ENCODE data around the gene USP10.
A peak's percentile ranks its signal among the peaks of the same experiment; 100 is the strongest.

USP10 gene

GRCh38 chr16:84773312-84773711, 73.5 kb downstream of the USP10 start:
- no peaks in the 10 kb centered on the region for H3K4me1 ChIP-seq (ENCODE audit: control insufficient read depth, insufficient read depth, low read depth, low read length)
- H3K14ac ChIP-seq (ENCODE audit: low read length in 2 of 2), result no peak overlapping the region
- DNase-seq, result no peak
- H3K27ac ChIP-seq (ENCODE audit: low read length, poor library complexity, severe bottlenecking), result no peak overlapping the region
- no peaks in the 10 kb centered on the region for H3K9me3 ChIP-seq (ENCODE audit: control insufficient read depth, low read length)
- H3K18ac ChIP-seq (ENCODE audit: low read depth in 1 of 2, low read length in 2 of 2), result no peak overlapping the region
- no peak overlapping the region for H2BK15ac ChIP-seq (ENCODE audit: low read depth, poor library complexity, severe bottlenecking)
- no peak overlapping the region for H4K91ac ChIP-seq (ENCODE audit: low read length)
- 95% methylated on average over 10 of the region's 10 CpGs for WGBS
- H2BK12ac ChIP-seq (ENCODE audit: low read length in 2 of 2), result no peak overlapping the region
- peaks cover 76 to 77% of the 10 kb centered on the region in 2 experiments for H3K36me3 ChIP-seq (ENCODE audit: control insufficient read depth in 1 of 2, insufficient read depth in 2 of 2, low read depth in 1 of 2, low read length in 2 of 2)
- no peak overlapping the region for H3K4me3 ChIP-seq (ENCODE audit: insufficient read depth in 1 of 2, low read depth in 1 of 2, low read length in 2 of 2)
- peak overlapping the region in 1 of 2 experiments; percentile 46 for H3K23ac ChIP-seq (ENCODE audit: low read length in 2 of 2)
- no peak overlapping the region for H2AFZ ChIP-seq (ENCODE audit: low read depth, low read length)
- no peak overlapping the region for H2AK5ac ChIP-seq (ENCODE audit: low read length, severe bottlenecking)
- H2BK5ac ChIP-seq (ENCODE audit: low read depth, low read length, poor library complexity, severe bottlenecking), result no peak overlapping the region
- H4K8ac ChIP-seq (ENCODE audit: low read length), result no peak overlapping the region
- H3K4me2 ChIP-seq (ENCODE audit: low read length, poor library complexity, severe bottlenecking), result no peak overlapping the region
- H3K4ac ChIP-seq (ENCODE audit: low read depth in 1 of 2, low read length in 2 of 2), result no peak overlapping the region
- H3K27me3 ChIP-seq (ENCODE audit: control insufficient read depth in 1 of 2, insufficient read depth in 1 of 2, low read length in 2 of 2), result no peaks in the 10 kb centered on the region
- no peak overlapping the region for H2BK120ac ChIP-seq (ENCODE audit: low read depth, low read length)
- no peak overlapping the region for H3K9ac ChIP-seq (ENCODE audit: low read length)
- H3K79me1 ChIP-seq (replicated peaks; ENCODE audit: low read length, poor library complexity, severe bottlenecking), result peaks cover 39% of the 10 kb centered on the region

GRCh38 chr16:84774810-84775209, 75.0 kb downstream of the USP10 start:
- Histone ChIP-seq H2BK15ac (ENCODE audit: low read depth, poor library complexity, severe bottlenecking) (no peak overlapping the region), H3K4me1 (ENCODE audit: control insufficient read depth, insufficient read depth, low read depth, low read length) (no peaks in the 10 kb centered on the region), H4K8ac (ENCODE audit: low read length) (no peak overlapping the region), H3K79me1 (replicated peaks; ENCODE audit: low read length, poor library complexity, severe bottlenecking) (peaks cover 33% of the 10 kb centered on the region), H3K4me3 (ENCODE audit: insufficient read depth in 1 of 2, low read depth in 1 of 2, low read length in 2 of 2) (no peak overlapping the region), H4K91ac (ENCODE audit: low read length) (no peak overlapping the region), H3K27ac (ENCODE audit: low read length, poor library complexity, severe bottlenecking) (no peak overlapping the region), H3K27me3 (ENCODE audit: control insufficient read depth in 1 of 2, insufficient read depth in 1 of 2, low read length in 2 of 2) (no peaks in the 10 kb centered on the region), H3K36me3 (ENCODE audit: control insufficient read depth in 1 of 2, insufficient read depth in 2 of 2, low read depth in 1 of 2, low read length in 2 of 2) (peaks cover 73 to 79% of the 10 kb centered on the region in 2 experiments), H2AFZ (ENCODE audit: low read depth, low read length) (no peak overlapping the region), H3K18ac (ENCODE audit: low read depth in 1 of 2, low read length in 2 of 2) (no peak overlapping the region), H2AK5ac (ENCODE audit: low read length, severe bottlenecking) (no peak overlapping the region), H3K4ac (ENCODE audit: low read depth in 1 of 2, low read length in 2 of 2) (no peak overlapping the region), H3K23ac (ENCODE audit: low read length in 2 of 2) (no peak overlapping the region), H3K9ac (ENCODE audit: low read length) (peak overlapping the region; percentile 62), H2BK12ac (ENCODE audit: low read length in 2 of 2) (no peak overlapping the region), H3K9me3 (ENCODE audit: control insufficient read depth, low read length) (no peaks in the 10 kb centered on the region), H3K4me2 (ENCODE audit: low read length, poor library complexity, severe bottlenecking) (no peak overlapping the region), H2BK120ac (ENCODE audit: low read depth, low read length) (no peak overlapping the region), H3K14ac (ENCODE audit: low read length in 2 of 2) (no peak overlapping the region), H2BK5ac (ENCODE audit: low read depth, low read length, poor library complexity, severe bottlenecking) (no peak overlapping the region)
- 45% methylated on average over 4 of the region's 4 CpGs for WGBS
- DNase-seq, result peak; percentile 85

- peak overlapping the region; percentile 56 for H4K91ac ChIP-seq (ENCODE audit: low read length)
- WGBS, result 95% methylated on average over 14 of the region's 14 CpGs
- no peak overlapping the region for H2BK120ac ChIP-seq (ENCODE audit: low read depth, low read length)
- H3K9me3 ChIP-seq (ENCODE audit: control insufficient read depth, low read length), result no peaks in the 10 kb centered on the region
- no peak overlapping the region for H3K27ac ChIP-seq (ENCODE audit: low read length, poor library complexity, severe bottlenecking)
- no peaks in the 10 kb centered on the region for H3K27me3 ChIP-seq (ENCODE audit: control insufficient read depth in 1 of 2, insufficient read depth in 1 of 2, low read length in 2 of 2)
- no peak overlapping the region for H2AK5ac ChIP-seq (ENCODE audit: low read length, severe bottlenecking)
- peaks cover 75 to 79% of the 10 kb centered on the region in 2 experiments for H3K36me3 ChIP-seq (ENCODE audit: control insufficient read depth in 1 of 2, insufficient read depth in 2 of 2, low read depth in 1 of 2, low read length in 2 of 2)
- H3K79me1 ChIP-seq (replicated peaks; ENCODE audit: low read length, poor library complexity, severe bottlenecking), result peaks cover 34% of the 10 kb centered on the region
- no peaks in the 10 kb centered on the region for H3K4me1 ChIP-seq (ENCODE audit: control insufficient read depth, insufficient read depth, low read depth, low read length)
- no peak overlapping the region for H2BK5ac ChIP-seq (ENCODE audit: low read depth, low read length, poor library complexity, severe bottlenecking)
- no peak overlapping the region for H3K14ac ChIP-seq (ENCODE audit: low read length in 2 of 2)
- H3K18ac ChIP-seq (ENCODE audit: low read depth in 1 of 2, low read length in 2 of 2), result no peak overlapping the region
- H2AFZ ChIP-seq (ENCODE audit: low read depth, low read length), result no peak overlapping the region
- peak overlapping the region; percentile 62 for H3K9ac ChIP-seq (ENCODE audit: low read length)
- DNase-seq, result no peak
- H2BK12ac ChIP-seq (ENCODE audit: low read length in 2 of 2), result peak overlapping the region in 1 of 2 experiments; percentile 7
- H3K4me3 ChIP-seq (ENCODE audit: insufficient read depth in 1 of 2, low read depth in 1 of 2, low read length in 2 of 2), result no peak overlapping the region
- peak overlapping the region; percentile 2 for H4K8ac ChIP-seq (ENCODE audit: low read length)
- H2BK15ac ChIP-seq (ENCODE audit: low read depth, poor library complexity, severe bottlenecking), result no peak overlapping the region
- no peak overlapping the region for H3K4ac ChIP-seq (ENCODE audit: low read depth in 1 of 2, low read length in 2 of 2)
- no peak overlapping the region for H3K4me2 ChIP-seq (ENCODE audit: low read length, poor library complexity, severe bottlenecking)
- H3K23ac ChIP-seq (ENCODE audit: low read length in 2 of 2), result peak overlapping the region in 1 of 2 experiments; percentile 41
These were observed 75.5 kb downstream of the USP10 start for GRCh38 chr16:84775262-84775810.

GRCh38 chr16:84777435-84777834, 77.6 kb downstream of the USP10 start:
- H3K14ac ChIP-seq (ENCODE audit: low read length in 2 of 2), result no peak overlapping the region
- no peak overlapping the region for H3K4ac ChIP-seq (ENCODE audit: low read depth in 1 of 2, low read length in 2 of 2)
- H3K36me3 ChIP-seq (ENCODE audit: control insufficient read depth in 1 of 2, insufficient read depth in 2 of 2, low read depth in 1 of 2, low read length in 2 of 2), result peaks cover 69 to 74% of the 10 kb centered on the region in 2 experiments
- no peak overlapping the region for H3K9ac ChIP-seq (ENCODE audit: low read length)
- H2BK120ac ChIP-seq (ENCODE audit: low read depth, low read length), result no peak overlapping the region
- no peak overlapping the region for H4K91ac ChIP-seq (ENCODE audit: low read length)
- H3K27ac ChIP-seq (ENCODE audit: low read length, poor library complexity, severe bottlenecking), result no peak overlapping the region
- H3K27me3 ChIP-seq (ENCODE audit: control insufficient read depth in 1 of 2, insufficient read depth in 1 of 2, low read length in 2 of 2), result no peaks in the 10 kb centered on the region
- H3K4me3 ChIP-seq (ENCODE audit: insufficient read depth in 1 of 2, low read depth in 1 of 2, low read length in 2 of 2), result no peak overlapping the region
- no peak overlapping the region for H2BK12ac ChIP-seq (ENCODE audit: low read length in 2 of 2)
- no peak overlapping the region for H2BK15ac ChIP-seq (ENCODE audit: low read depth, poor library complexity, severe bottlenecking)
- H2AK5ac ChIP-seq (ENCODE audit: low read length, severe bottlenecking), result no peak overlapping the region
- no peaks in the 10 kb centered on the region for H3K9me3 ChIP-seq (ENCODE audit: control insufficient read depth, low read length)
- H3K79me1 ChIP-seq (replicated peaks; ENCODE audit: low read length, poor library complexity, severe bottlenecking), result peaks cover 29% of the 10 kb centered on the region
- H3K23ac ChIP-seq (ENCODE audit: low read length in 2 of 2), result no peak overlapping the region
- WGBS, result 96% methylated on average over 5 of the region's 5 CpGs
- no peak overlapping the region for H2BK5ac ChIP-seq (ENCODE audit: low read depth, low read length, poor library complexity, severe bottlenecking)
- H3K18ac ChIP-seq (ENCODE audit: low read depth in 1 of 2, low read length in 2 of 2), result no peak overlapping the region
- no peaks in the 10 kb centered on the region for H3K4me1 ChIP-seq (ENCODE audit: control insufficient read depth, insufficient read depth, low read depth, low read length)
- no peak overlapping the region for H4K8ac ChIP-seq (ENCODE audit: low read length)
- no peak overlapping the region for H3K4me2 ChIP-seq (ENCODE audit: low read length, poor library complexity, severe bottlenecking)
- no peak for DNase-seq
- H2AFZ ChIP-seq (ENCODE audit: low read depth, low read length), result no peak overlapping the region

All from mesenchymal stem cell (in vitro differentiated cells and primary cell).